Upper lobe of right lung (tissue), 1 donor: ENCODE measurements around the gene LYSET. TPM values are rescaled to one million over a fixed set of nuclear protein-coding genes. Genes with fewer than 3 reads are reported as not detected.

Experiments
- ATAC-seq: fragments of 200-7000 bp; cut with Tn5 transposase; one replicate; pipeline ENCODE4 v1.9.1; 2020; ENCODE audit warnings: mild to moderate bottlenecking, moderate library complexity
- DNase-seq: peaks from one replicate; pipeline ENCODE4 v3.0.0-alpha.2; 2020
- H3K27ac ChIP-seq: fragments of 200-600 bp; one replicate; pipeline ENCODE4 v1.8.0; 2022
- H3K27me3 ChIP-seq: fragments of 200-600 bp; one replicate; pipeline ENCODE4 v1.8.0; 2022; ENCODE audit warnings: mild to moderate bottlenecking
- H3K36me3 ChIP-seq: fragments of 200-600 bp; one replicate; pipeline ENCODE4 v1.8.0; 2022
- H3K4me1 ChIP-seq: fragments of 200-600 bp; one replicate; pipeline ENCODE4 v1.8.0; 2022
- H3K4me3 ChIP-seq: fragments of 200-600 bp; one replicate; pipeline ENCODE4 v1.8.0; 2022; ENCODE audit warnings: mild to moderate bottlenecking
- H3K9me3 ChIP-seq: fragments of 200-600 bp; one replicate; pipeline ENCODE4 v1.8.0; 2022
- intact Hi-C: fragments of 100-400 bp; cut with DNase I; formaldehyde crosslinking; loops from one replicate; pipeline ENCODE4 v1.11.0; 2022
- total RNA-seq: library from RNA; stranded (reverse); fragmentation: NEBNext Ultra II Directional; extraction: Animal tissue kit (Norgen Biotek cat#: 25700); gene quantifications from one replicate; pipeline ENCODE4 v1.2.1, GENCODE V29; 2021
- TF ChIP-seq, protein P1 (sequence below): fragments of 200-600 bp; IDR thresholded peaks from one replicate; pipeline ENCODE4 v1.8.0; 2022; ENCODE audit warnings: antibody characterized with exemption
- donor health status: DM: no; HTN: yes; CAD: no; lungs with severe emphysema.

Gene LYSET
- total RNA-seq, 1 donor from 2014 or later, result 33.0 TPM

- H3K4me3 ChIP-seq, result no peak overlapping the region
- H3K27ac ChIP-seq, result no peak overlapping the region
- no peaks in the 10 kb centered on the region for H3K27me3 ChIP-seq
- peak; percentile 42 for DNase-seq
- H3K36me3 ChIP-seq, result no peaks in the 10 kb centered on the region
- ATAC-seq, result no peak
- H3K4me1 ChIP-seq, result no peaks in the 10 kb centered on the region
- intact Hi-C loops, result no loop called here
- TF ChIP-seq, protein P1, sequence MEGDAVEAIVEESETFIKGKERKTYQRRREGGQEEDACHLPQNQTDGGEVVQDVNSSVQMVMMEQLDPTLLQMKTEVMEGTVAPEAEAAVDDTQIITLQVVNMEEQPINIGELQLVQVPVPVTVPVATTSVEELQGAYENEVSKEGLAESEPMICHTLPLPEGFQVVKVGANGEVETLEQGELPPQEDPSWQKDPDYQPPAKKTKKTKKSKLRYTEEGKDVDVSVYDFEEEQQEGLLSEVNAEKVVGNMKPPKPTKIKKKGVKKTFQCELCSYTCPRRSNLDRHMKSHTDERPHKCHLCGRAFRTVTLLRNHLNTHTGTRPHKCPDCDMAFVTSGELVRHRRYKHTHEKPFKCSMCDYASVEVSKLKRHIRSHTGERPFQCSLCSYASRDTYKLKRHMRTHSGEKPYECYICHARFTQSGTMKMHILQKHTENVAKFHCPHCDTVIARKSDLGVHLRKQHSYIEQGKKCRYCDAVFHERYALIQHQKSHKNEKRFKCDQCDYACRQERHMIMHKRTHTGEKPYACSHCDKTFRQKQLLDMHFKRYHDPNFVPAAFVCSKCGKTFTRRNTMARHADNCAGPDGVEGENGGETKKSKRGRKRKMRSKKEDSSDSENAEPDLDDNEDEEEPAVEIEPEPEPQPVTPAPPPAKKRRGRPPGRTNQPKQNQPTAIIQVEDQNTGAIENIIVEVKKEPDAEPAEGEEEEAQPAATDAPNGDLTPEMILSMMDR, result no peak
- H3K9me3 ChIP-seq, result no peaks in the 10 kb centered on the region
Measured at GRCh38 chr14:93234798-93235197, 49.7 kb downstream of the LYSET start.

Other genes with a start within 250 kb of the LYSET start
- 96.9 TPM for gene ITPK1, start 69.4 kb upstream of the LYSET start, total RNA-seq
- gene MOAP1, start 420 bp upstream of the LYSET start, total RNA-seq, result 34.2 TPM
- 10.5 TPM for gene GON7, start 21.7 kb downstream of the LYSET start, total RNA-seq
- 13.8 TPM for gene UBR7, start 21.9 kb downstream of the LYSET start, total RNA-seq
- gene BTBD7, start 147.7 kb downstream of the LYSET start, total RNA-seq, result 38.2 TPM
- gene COX8C, start 161.9 kb downstream of the LYSET start, total RNA-seq, result not detected
- 0.09 TPM for gene UNC79, start 245.6 kb downstream of the LYSET start, total RNA-seq